Right lung (tissue), 5 donors: ENCODE measurements around the gene MFF. TPM values are rescaled to one million over a fixed set of nuclear protein-coding genes. Genes with fewer than 3 reads are reported as not detected.
A peak's percentile ranks its signal among the peaks of the same experiment; 100 is the strongest.

ENCODE experiments used
- DNase-seq, 2 donors: peaks; one replicate each; pipeline ENCODE4 v3.0.0-alpha.2; 2013
- polyA plus RNA-seq, 5 donors: library from polyadenylated mRNA; unstranded; fragments of 120-200 nt; gene quantifications; one replicate each; pipeline versions ENCODE4 v1.2.1 to v1.2.3, GENCODE V29; 2013; ENCODE audit warnings: inconsistent platforms in 1 of 5, low replicate concordance in 1 of 5; ENCODE audit not compliant: insufficient read length in 5 of 5, insufficient read depth in 1 of 5

MFF gene
- polyA plus RNA-seq, 5 donors: 88.2 to 133 (median 118) TPM

DNA sequence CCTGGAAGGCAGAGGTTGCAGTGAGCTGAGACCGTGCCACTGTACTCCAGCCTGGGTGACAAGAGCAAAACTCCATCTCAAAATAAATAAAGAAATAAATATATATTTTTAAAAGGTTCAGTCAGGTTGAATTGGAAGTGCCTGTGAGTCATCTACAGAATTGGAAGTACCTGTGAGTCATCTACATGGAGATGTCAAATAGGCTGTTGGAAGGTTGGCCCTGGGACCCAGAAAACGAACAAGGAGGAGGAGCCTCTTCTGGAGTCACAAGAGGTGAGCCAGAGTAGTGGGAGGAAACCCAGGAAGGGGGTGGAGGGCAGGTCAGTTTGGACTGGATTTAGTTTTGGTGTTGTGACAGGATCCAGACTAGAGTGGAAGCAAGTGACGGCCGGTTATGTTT, 77.9 kb downstream of the MFF start:
- DNase-seq: no peak

DNA sequence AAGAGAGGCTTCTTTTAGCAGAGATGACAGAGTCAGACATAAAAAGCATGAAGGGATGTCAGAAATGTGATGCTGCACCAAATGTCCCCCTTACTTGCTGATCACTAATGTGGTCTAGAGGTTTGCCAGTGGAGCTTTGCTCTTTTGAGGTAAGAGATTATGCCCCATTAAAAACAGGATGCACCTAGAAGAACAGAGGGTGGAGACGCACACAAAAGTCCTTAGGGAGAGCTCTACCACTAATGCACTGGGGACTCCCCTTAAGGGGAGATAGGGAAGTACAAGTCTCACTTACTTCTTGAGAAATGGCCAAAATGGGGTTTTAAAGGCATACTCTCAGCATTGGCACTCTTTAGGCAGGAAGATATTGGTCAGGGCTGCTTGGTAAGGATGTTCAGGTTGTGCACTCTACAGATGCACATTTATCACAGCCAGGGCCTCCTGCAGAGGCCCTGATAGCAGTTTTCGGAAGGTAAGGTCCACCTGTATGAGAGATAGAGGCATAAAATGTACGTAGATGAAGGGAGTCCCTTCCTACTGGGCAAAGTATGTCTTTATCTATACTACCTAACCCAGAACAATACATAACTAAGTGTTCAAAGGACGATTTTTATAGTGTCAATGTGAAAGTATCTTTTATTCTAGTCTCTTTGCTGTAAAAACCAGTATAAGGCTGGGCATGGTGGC, 79.7 kb downstream of the MFF start:
- no peak for DNase-seq

- peak; percentile 81 to 85 for DNase-seq
Measured at GRCh38 chr2:227406177-227407031, 81.4 kb downstream of the MFF start.

Other genes with a start within 250 kb of the MFF start
- gene COL4A4, start 161.0 kb upstream of the MFF start, polyA plus RNA-seq: 1 to 10 TPM; 5.2 to 9.5 (median 8.9) TPM
- 10 to 100 TPM in 2 of 5 donors, 1 to 10 TPM in 3; 4.0 to 12.2 (median 10.0) TPM for gene COL4A3, start 160.6 kb upstream of the MFF start, polyA plus RNA-seq
- under 1 TPM in 3 of 5 donors, not detected in 2; 0.08 to 0.14 (median 0.09) TPM for gene TM4SF20, start 54.1 kb downstream of the MFF start, polyA plus RNA-seq
- gene SCYGR1, start 62.7 kb downstream of the MFF start, polyA plus RNA-seq: not detected
- gene AGFG1, start 146.9 kb downstream of the MFF start, polyA plus RNA-seq: 10 to 100 TPM; 48.7 to 64.0 (median 62.0) TPM